GM04503 (cell line): ENCODE data around the gene PEF1.

ENCODE experiments used
- DNase-seq: peaks from one replicate; pipeline ENCODE4 v3.0.0-alpha.2; 2012; ENCODE audit warnings: low read depth

PEF1 gene

GRCh38 chr1:31653717-31654473, 9.2 kb upstream of the PEF1 start:
- no peak for DNase-seq

DNA sequence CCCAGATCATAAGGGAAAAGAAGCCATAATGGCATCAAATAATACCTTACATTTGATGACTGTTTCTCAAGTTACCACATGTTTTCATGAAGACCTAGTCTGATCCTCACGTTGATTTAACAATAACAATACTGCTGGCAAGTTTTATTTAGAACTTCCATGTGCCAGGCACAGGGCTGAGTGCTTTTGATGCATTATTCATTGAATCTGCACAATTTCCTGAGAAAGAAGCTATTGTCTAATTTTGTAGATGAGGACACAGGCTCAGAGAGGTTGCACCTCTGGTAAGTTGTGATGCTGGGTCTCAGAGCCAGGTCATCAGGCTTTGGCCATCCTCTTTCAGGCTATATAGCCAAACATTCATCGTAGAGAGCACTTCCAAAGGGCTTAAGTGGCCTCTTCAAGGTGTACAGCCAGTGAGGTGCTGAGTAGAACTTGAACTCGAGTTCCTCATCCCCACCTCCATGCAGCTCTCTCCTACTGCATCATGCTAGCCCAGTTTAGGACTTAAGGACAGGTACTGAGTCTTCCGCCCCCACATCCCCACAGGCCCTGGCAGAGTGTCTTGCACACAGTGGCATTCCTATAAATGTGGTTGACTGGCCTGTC, 8.3 kb upstream of the PEF1 start:
- DNase-seq = no peak

DNA sequence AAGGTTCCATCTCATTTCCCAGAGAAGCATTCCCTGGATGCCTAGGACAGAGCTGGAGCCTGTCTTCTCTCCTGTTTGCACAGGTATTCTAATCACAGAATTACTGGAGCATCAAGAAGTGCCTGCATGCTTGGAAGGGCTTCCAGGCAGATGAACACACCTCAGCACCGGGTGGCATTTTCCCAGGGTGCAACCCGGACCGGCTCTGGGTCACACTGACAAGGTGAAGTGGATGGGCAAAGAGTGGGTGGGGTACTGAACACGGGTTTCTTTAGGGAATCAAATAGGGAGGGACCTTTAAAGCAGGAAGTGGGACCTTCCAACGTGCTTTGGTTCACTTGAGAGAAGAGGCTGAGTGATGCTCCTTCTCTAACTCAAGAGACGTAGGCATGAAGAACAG, 7.1 kb upstream of the PEF1 start:
- DNase-seq = no peak

DNA sequence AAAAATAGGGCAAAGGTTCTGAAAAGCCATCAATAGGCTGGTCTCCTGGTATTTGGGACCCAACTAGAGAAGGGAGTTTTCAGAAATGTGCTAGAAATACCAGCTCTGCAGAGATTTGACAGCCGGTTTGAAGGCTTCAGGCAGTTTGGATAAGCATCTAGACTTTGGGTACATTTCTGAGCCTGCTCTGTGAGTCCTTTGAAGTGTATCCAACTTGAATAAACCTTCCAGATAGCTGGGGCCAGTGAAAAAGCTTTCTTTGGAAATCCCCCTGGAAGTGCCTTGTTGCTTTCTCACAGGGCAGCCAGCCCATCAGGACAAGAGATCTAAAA, 6.4 kb upstream of the PEF1 start:
- no peak for DNase-seq

- peak; percentile 46 for DNase-seq
These were observed 5.7 kb upstream of the PEF1 start for GRCh38 chr1:31650161-31651088.

- DNase-seq = no peak
These were observed 4.1 kb upstream of the PEF1 start for GRCh38 chr1:31648641-31649357.

DNA sequence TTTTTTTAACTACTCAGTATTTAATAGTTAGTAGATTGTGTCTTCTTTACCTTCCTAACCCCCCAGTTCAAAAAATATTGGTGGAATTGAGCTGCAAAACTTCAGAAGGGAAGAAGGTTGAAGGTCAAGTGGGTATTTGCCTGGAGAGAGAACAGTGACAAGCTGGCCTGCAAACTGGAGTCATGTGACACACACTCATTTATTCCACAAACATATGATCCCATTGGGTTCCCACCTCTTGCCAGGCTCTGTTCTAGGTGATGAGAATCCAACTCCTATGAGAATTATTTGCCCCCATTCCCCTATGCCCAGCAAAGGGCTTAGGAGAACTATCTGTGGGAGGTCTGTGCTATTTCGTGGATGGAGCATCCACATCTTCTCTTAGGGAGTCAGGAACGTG, 3.5 kb upstream of the PEF1 start:
- DNase-seq = no peak

DNA sequence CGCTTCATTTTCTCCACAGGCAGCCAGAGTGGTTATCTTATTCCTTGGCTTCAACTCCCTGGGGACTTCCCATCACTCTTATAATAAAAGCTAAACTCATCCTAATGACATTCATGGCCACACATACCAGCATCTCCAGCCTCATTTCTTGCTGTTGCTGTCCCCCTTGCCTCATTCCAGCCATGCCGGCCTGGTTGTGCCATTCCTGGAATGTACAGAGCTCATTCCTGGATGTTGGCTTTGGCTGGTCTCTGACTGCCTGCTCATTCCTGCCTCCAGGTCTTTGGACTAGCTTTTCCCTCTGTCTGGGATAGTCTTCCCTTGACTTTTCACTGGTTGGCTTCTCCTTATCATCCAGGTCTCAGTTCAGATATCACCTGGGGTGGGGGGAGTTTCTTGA, 2.4 kb upstream of the PEF1 start:
- DNase-seq = peak; percentile 72

DNA sequence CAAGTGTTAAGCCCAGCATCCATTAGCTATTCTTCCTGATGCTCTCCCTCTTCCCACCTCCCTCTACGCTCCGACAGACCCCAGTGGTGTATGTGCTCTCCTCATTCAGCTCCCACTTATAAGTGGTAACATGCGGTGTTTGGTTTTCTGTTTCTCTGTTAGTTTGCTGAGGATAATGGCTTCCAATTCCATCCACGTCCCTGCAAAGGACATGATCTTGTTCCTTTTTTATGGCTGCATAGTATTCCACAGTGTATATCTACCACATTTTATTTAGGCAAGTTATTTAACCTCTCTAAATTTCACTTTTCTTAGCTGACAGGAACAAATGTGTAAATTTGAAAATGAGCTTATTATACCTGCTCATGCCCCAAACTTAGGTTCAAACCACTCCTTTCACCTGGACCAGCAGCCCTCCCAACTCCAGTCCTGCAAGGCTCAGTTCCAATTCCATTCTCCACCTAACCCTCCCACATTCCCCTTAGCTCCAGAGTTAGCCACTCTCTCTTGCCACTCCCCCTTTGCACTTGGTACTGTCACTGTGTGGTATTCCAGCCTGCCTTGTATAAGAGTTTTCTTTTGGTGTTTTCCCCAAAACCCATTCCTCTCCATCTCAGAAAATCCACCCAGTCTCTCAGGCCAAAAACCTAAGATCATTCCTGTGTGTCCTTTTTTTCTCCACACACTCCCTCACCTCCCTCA, 1.7 kb upstream of the PEF1 start:
- no peak for DNase-seq

DNA sequence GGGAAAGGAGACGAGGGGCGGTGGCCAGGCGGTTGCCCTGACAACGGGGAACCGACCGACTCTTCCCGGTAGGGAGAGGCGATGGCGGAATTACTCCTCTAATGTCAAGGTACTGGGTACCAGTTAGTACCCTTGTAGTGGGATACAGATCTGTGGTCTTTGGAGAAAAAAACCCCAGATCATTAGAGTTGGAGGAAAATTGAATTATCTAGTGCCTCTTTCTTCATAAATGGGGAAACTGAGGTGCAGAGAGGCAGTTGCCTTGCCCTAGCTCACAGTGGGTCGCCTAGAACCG, 545 bp upstream of the PEF1 start:
- no peak for DNase-seq

DNA sequence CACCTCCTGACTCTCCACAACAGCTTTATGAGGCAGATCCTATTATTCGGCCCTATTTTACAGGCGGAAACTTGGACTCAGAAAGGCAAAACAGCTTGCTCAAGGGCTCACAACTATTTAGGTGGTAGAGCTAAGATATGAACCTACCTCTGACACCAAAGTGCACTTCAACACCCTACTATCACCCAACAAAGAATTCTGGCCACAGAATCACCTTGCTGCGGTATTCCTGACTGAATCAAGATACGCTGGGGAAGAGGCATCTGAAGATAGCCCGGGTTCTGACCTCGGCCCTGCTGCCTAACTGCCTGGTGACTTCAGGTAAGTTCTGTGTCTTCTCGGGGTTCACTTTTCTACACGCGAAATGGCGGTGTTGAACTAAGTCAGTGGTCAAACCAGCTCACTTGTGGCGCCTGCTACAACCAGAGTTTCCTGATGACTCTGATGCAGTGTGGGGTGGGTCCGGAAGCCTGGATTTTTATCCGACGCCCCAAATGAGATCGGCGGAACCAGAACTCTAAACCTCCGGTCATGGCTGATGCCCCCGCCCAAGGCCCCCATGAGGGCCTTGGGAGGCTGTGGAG, 608 bp downstream of the PEF1 start:
- DNase-seq = no peak

GRCh38 chr1:31642897-31643296, 1.8 kb downstream of the PEF1 start:
- no peak for DNase-seq

- DNase-seq = no peak
These were observed 2.3 kb downstream of the PEF1 start for GRCh38 chr1:31642366-31642765.

GRCh38 chr1:31640964-31641363, 3.7 kb downstream of the PEF1 start:
- no peak for DNase-seq

DNA sequence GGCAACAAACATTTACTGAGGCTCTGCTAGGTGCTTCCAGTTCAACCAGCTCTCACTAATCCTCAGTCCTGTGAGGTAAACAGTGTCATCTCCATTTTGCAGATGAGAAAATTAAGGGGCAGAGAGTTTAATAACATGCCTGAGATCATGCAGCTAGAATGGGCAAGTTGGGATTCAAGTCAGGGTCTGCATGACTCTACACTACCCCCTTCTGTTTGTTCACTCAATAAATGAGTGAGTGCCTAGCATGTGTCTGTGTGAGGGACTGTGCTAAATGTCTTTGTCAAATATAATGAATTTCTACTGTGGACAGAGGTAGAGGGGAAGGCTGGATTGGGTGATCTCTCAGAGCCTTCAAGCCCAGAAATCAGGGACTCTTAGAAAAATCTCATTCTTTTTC, 4.5 kb downstream of the PEF1 start:
- no peak for DNase-seq

- peak; percentile 67 for DNase-seq
These were observed 5.1 kb downstream of the PEF1 start for GRCh38 chr1:31639543-31639942.

GRCh38 chr1:31637915-31638673, 6.6 kb downstream of the PEF1 start:
- DNase-seq = no peak

GRCh38 chr1:31633117-31633516, 11.6 kb downstream of the PEF1 start:
- no peak for DNase-seq

- no peak for DNase-seq
These were observed 12.0 kb downstream of the PEF1 start for GRCh38 chr1:31632649-31633048.

- DNase-seq = no peak
These were observed 15.6 kb downstream of the PEF1 start for GRCh38 chr1:31628931-31629556.
